ENCODE results near the gene RELCH. TPM values are rescaled to one million over a fixed set of nuclear protein-coding genes. Genes with fewer than 3 reads are reported as not detected.

RELCH gene
- total RNA-seq, 1 experiment from 2014 or later: 19.5 TPM

GRCh38 chr18:62328586-62329525 is 141.8 kb downstream of the RELCH start:
- peaks cover 64% of the 10 kb centered on the region for H3K4me1 ChIP-seq (ENCODE audit: control insufficient read depth, insufficient read depth, low read length)
- H3K36me3 ChIP-seq (ENCODE audit: control insufficient read depth, insufficient read depth, low read length): no peaks in the 10 kb centered on the region
- peak overlapping the region; percentile 87 for H3K27ac ChIP-seq (ENCODE audit: low read length)
- H3K27me3 ChIP-seq (ENCODE audit: control insufficient read depth, insufficient read depth, low read length): no peaks in the 10 kb centered on the region
- H3K4me3 ChIP-seq (ENCODE audit: low read depth in 2 of 2, low read length in 2 of 2): peak overlapping the region in 1 of 2 experiments; percentile 21; a peak in 2 of 4 replicates
- DNase-seq (ENCODE audit: low read depth, low spot score) (no peak), ATAC-seq (no peak)
- BruUV-seq (replicated peaks): no TSS peak
- in situ Hi-C loops (cut with HindIII; ENCODE audit: low pct_unique_long_range_greater_than_20kb, low sequenced_read_pairs) (no loop called here), intact Hi-C loops (cut with micrococcal nuclease; ENCODE audit: unreplicated experiment) (no loop called here)
- CTCF ChIA-PET: no interaction called here
- POLR2A ChIA-PET: interaction anchor here (0.5 kb wide), 2 partner anchors 9 to 12 kb away, joined by 3 to 6 read pairs; no protein-coding TSS in a partner anchor
- no peaks in the 10 kb centered on the region for H3K9me3 ChIP-seq (ENCODE audit: control insufficient read depth, insufficient read depth, low read depth, low read length)
- no peak for TF ChIP-seq CTCF (IDR thresholded peaks at IDR 0.05)
- no peak for TF ChIP-seq SIN3A (IDR thresholded peaks at IDR 0.05; ENCODE audit: borderline replicate concordance, insufficient read depth, low read depth, low read length)
- no peak for TF ChIP-seq TCF7L2 (IDR thresholded peaks at IDR 0.05; ENCODE audit: low read depth, low read length)
- TF ChIP-seq REST (IDR thresholded peaks at IDR 0.05; ENCODE audit: insufficient read depth in 1 of 2, low read depth in 2 of 2, low read length in 1 of 2): no peak
- no peak for TF ChIP-seq POLR2AphosphoS5 (IDR thresholded peaks at IDR 0.05; ENCODE audit: low read depth, low read length)

- ChIA-PET POLR2A (interaction anchor here (0.5 kb wide), 2 partner anchors 10 kb away, joined by 6 to 10 read pairs; no protein-coding TSS in a partner anchor), CTCF (no interaction called here)
- Histone ChIP-seq H3K9me3 (ENCODE audit: control insufficient read depth, insufficient read depth, low read depth, low read length) (no peaks in the 10 kb centered on the region), H3K36me3 (ENCODE audit: control insufficient read depth, insufficient read depth, low read length) (no peaks in the 10 kb centered on the region), H3K27me3 (ENCODE audit: control insufficient read depth, insufficient read depth, low read length) (no peaks in the 10 kb centered on the region), H3K27ac (ENCODE audit: low read length) (peak overlapping the region; percentile 87), H3K4me1 (ENCODE audit: control insufficient read depth, insufficient read depth, low read length) (peaks cover 70% of the 10 kb centered on the region), H3K4me3 (ENCODE audit: low read depth in 2 of 2, low read length in 2 of 2) (peak overlapping the region; percentile 5 to 21; a peak in 3 of 4 replicates)
- in situ Hi-C loops (cut with HindIII; ENCODE audit: low pct_unique_long_range_greater_than_20kb, low sequenced_read_pairs): no loop called here
- intact Hi-C loops (cut with micrococcal nuclease; ENCODE audit: unreplicated experiment): loop anchor here (10.0 kb wide), 1 partner anchor 195 kb away; the partner anchor contains the start of gene ZCCHC2
- peak; percentile 82 for DNase-seq (ENCODE audit: low read depth, low spot score)
- ATAC-seq: peak; percentile 61
- TF ChIP-seq REST (IDR thresholded peaks at IDR 0.05; ENCODE audit: insufficient read depth in 1 of 2, low read depth in 2 of 2, low read length in 1 of 2): no peak
- TF ChIP-seq SIN3A (IDR thresholded peaks at IDR 0.05; ENCODE audit: borderline replicate concordance, insufficient read depth, low read depth, low read length): no peak
- TF ChIP-seq CTCF (IDR thresholded peaks at IDR 0.05): no peak
- no peak for TF ChIP-seq TCF7L2 (IDR thresholded peaks at IDR 0.05; ENCODE audit: low read depth, low read length)
- TF ChIP-seq POLR2AphosphoS5 (IDR thresholded peaks at IDR 0.05; ENCODE audit: low read depth, low read length): no peak
- no TSS peak for BruUV-seq (replicated peaks)
Measured at GRCh38 chr18:62329691-62330454, 142.8 kb downstream of the RELCH start.

Measured in Panc1 (cell line).